CD14-positive monocyte (primary cell): ENCODE results near the gene KLRF1. TPM values are rescaled to one million over a fixed set of nuclear protein-coding genes. Genes with fewer than 3 reads are reported as not detected.

Experiments
- DNase-seq, 3 donors: peaks; one replicate each; pipeline ENCODE4 v3.0.0-alpha.2; 2011 to 2022
- H2AFZ ChIP-seq: 2 replicates; pipeline ENCODE4 v1.6.0; 2012; ENCODE audit warnings: mild to moderate bottlenecking, low read depth, low read length, inconsistent platforms; ENCODE audit not compliant: insufficient read depth, poor library complexity, severe bottlenecking
- H3K27ac ChIP-seq, 2 donors: 1 replicate in 1 of 2; 2 replicates in 1 of 2; pipeline ENCODE4 v1.5.1; 2012 to 2013; ENCODE audit warnings: low read length in 2 of 2, control low read depth in 1 of 2, inconsistent platforms in 1 of 2, low read depth in 1 of 2, mild to moderate bottlenecking in 1 of 2
- H3K27me3 ChIP-seq, 2 donors: one replicate each; pipeline versions ENCODE4 v1.6.0 to v1.6.1; 2011 to 2013; ENCODE audit warnings: low read length in 2 of 2; ENCODE audit not compliant: control insufficient read depth in 2 of 2, insufficient read depth in 2 of 2
- H3K36me3 ChIP-seq, 2 donors: replicated peaks in 1 of 2; 1 replicate in 1 of 2; 2 replicates in 1 of 2; pipeline versions ENCODE4 v1.5.1 to v1.6.1; 2012 to 2013; ENCODE audit warnings: low read length in 2 of 2, control low read depth in 1 of 2, inconsistent platforms in 1 of 2, mild to moderate bottlenecking in 1 of 2; ENCODE audit not compliant: insufficient read depth in 2 of 2, control insufficient read depth in 1 of 2
- H3K4me1 ChIP-seq, 2 donors: 1 replicate in 1 of 2; 2 replicates in 1 of 2; pipeline versions ENCODE4 v1.5.1 to v1.6.1; 2012 to 2013; ENCODE audit warnings: low read length in 2 of 2, control low read depth in 1 of 2, inconsistent platforms in 1 of 2, mild to moderate bottlenecking in 1 of 2, moderate library complexity in 1 of 2; ENCODE audit not compliant: insufficient read depth in 2 of 2, control insufficient read depth in 1 of 2
- H3K4me2 ChIP-seq: replicated peaks from 2 replicates; pipeline ENCODE3; 2012; ENCODE audit warnings: low read length, moderate library complexity, mild to moderate bottlenecking; ENCODE audit not compliant: poor library complexity, severe bottlenecking; ENCODE audit errors: extremely low read depth
- H3K4me3 ChIP-seq, 3 experiments: fragments of 200-600 bp in 1 of 3; sonication (generic) in 1 of 3; replicated peaks in 1 of 3; 1 replicate in 2 of 3; 2 replicates in 1 of 3; pipeline ENCODE4 v1.5.1; 2011 to 2013; ENCODE audit warnings: low read length in 3 of 3, mild to moderate bottlenecking in 3 of 3, control low read depth in 2 of 3, low read depth in 2 of 3, inconsistent platforms in 1 of 3, moderate library complexity in 1 of 3
- H3K79me2 ChIP-seq: 2 replicates; pipeline ENCODE4 v1.6.0; 2012; ENCODE audit warnings: mild to moderate bottlenecking, control low read depth, inconsistent platforms, low read length, moderate library complexity; ENCODE audit not compliant: insufficient read depth
- H3K9ac ChIP-seq: 2 replicates; pipeline ENCODE4 v1.6.0; 2017; ENCODE audit warnings: low read length, mild to moderate bottlenecking; ENCODE audit not compliant: insufficient read depth, poor library complexity, severe bottlenecking
- H3K9me3 ChIP-seq, 2 donors: replicated peaks in 1 of 2; 1 replicate in 1 of 2; 2 replicates in 1 of 2; pipeline versions ENCODE4 v1.5.1 to v1.6.1; 2012 to 2013; ENCODE audit warnings: low read length in 2 of 2, control low read depth in 1 of 2; ENCODE audit not compliant: control insufficient read depth in 1 of 2, insufficient read depth in 1 of 2
- H4K20me1 ChIP-seq: 2 replicates; pipeline ENCODE4 v1.6.0; 2012; ENCODE audit warnings: mild to moderate bottlenecking, low read length, control low read depth, moderate library complexity; ENCODE audit not compliant: insufficient read depth
- H3K27ac Mint-ChIP-seq, 7 donors: one replicate each; pipeline ENCODE4 v1.8.0; 2020; ENCODE audit warnings: mild to moderate bottlenecking in 7 of 7, mixed read lengths in 7 of 7, moderate library complexity in 6 of 7, inconsistent platforms in 2 of 7
- H3K27me3 Mint-ChIP-seq, 3 donors: one replicate each; pipeline ENCODE4 v1.8.0; 2021 to 2022; ENCODE audit warnings: low read depth in 3 of 3, mild to moderate bottlenecking in 3 of 3, mixed read lengths in 3 of 3, moderate library complexity in 3 of 3, inconsistent platforms in 1 of 3
- H3K36me3 Mint-ChIP-seq, 2 donors: one replicate each; pipeline ENCODE4 v1.8.0; 2020; ENCODE audit warnings: mixed read lengths in 2 of 2, inconsistent platforms in 1 of 2, mild to moderate bottlenecking in 1 of 2
- H3K4me1 Mint-ChIP-seq: one replicate; pipeline ENCODE4 v1.8.0; 2020; ENCODE audit warnings: mild to moderate bottlenecking, mixed read lengths
- H3K4me3 Mint-ChIP-seq, 2 donors: one replicate each; pipeline ENCODE4 v1.8.0; 2020; ENCODE audit warnings: mild to moderate bottlenecking in 2 of 2, mixed read lengths in 2 of 2, moderate library complexity in 1 of 2
- H3K9me3 Mint-ChIP-seq, 7 donors: one replicate each; pipeline ENCODE4 v1.8.0; 2020 to 2022; ENCODE audit warnings: mixed read lengths in 7 of 7, mild to moderate bottlenecking in 6 of 7, moderate library complexity in 6 of 7, inconsistent platforms in 2 of 7
- CTCF ChIP-seq: fragments of 200-600 bp; IDR thresholded peaks from one replicate; pipeline ENCODE4 v1.8.0; 2022; ENCODE audit warnings: antibody characterized with exemption, mild to moderate bottlenecking
- WGBS: methylation state at CpG from one replicate; pipeline ENCODE4 v1.1.5; 2013; ENCODE audit warnings: missing lambda C conversion rate; ENCODE audit not compliant: insufficient coverage; 5-methylcytosine and 5-hydroxymethylcytosine counted together
- intact Hi-C, 2 donors: fragments of 100-400 bp; cut with micrococcal nuclease; formaldehyde crosslinking; loops; one replicate each; pipeline versions ENCODE4 v1.15.0 to v1.15.1; 2023
- polyA plus RNA-seq, 3 donors: library from polyadenylated mRNA; depleted of rRNA in 1 of 3; unstranded in 2 of 3; stranded (reverse) in 1 of 3; fragments of 300-500 nt in 2 of 3; fragments of >200 nt in 1 of 3; fragmentation: Illumina TruSeq in 2 of 3; gene quantifications; 1 replicate in 2 of 3; 2 replicates in 1 of 3; pipeline ENCODE4 v1.2.3, GENCODE V29; 2012 to 2021

KLRF1 gene
- polyA plus RNA-seq, 3 donors, result 0.45 to 2.2 (median 1.0) TPM

GRCh38 chr12:9888665-9889273 is 61.5 kb downstream of the KLRF1 start:
- Histone ChIP-seq H3K9ac (no peak overlapping the region), H3K4me1 (no peaks in the 10 kb centered on the region), H3K27ac (no peak overlapping the region), H3K79me2 (no peaks in the 10 kb centered on the region), H3K36me3 (no peaks in the 10 kb centered on the region), H2AFZ (no peak overlapping the region), H3K4me3 (no peak overlapping the region), H3K9me3 (no peaks in the 10 kb centered on the region), H4K20me1 (no peaks in the 10 kb centered on the region), H3K4me2 (no peak overlapping the region), H3K27me3 (no peaks in the 10 kb centered on the region)
- H3K4me3 Mint-ChIP-seq, result no peak overlapping the region
- no peak for TF ChIP-seq CTCF
- peaks cover 0 to 4% (median 0%) of the 10 kb centered on the region in 7 donors for H3K9me3 Mint-ChIP-seq
- DNase-seq, result no peak
- intact Hi-C loops, result no loop called here
- H3K4me1 Mint-ChIP-seq, result no peaks in the 10 kb centered on the region
- no peak overlapping the region for H3K27ac Mint-ChIP-seq
- H3K27me3 Mint-ChIP-seq, result peaks cover 0 to 1% (median 1%) of the 10 kb centered on the region in 3 donors
- H3K36me3 Mint-ChIP-seq, result no peaks in the 10 kb centered on the region
- no CpG with 5 or more reads among the region's 4 CpGs for WGBS

Other genes with a start within 250 kb of the KLRF1 start
- under 1 TPM in 2 of 3 donors, not detected in 1; 0.28 to 0.29 TPM for gene KLRB1, start 219.6 kb upstream of the KLRF1 start, polyA plus RNA-seq
- gene CLEC2D, start 157.8 kb upstream of the KLRF1 start, polyA plus RNA-seq, result 10 to 100 TPM in 1 of 3 donors, 1 to 10 TPM in 2; 2.5 to 26.9 (median 3.9) TPM
- gene CLECL1, start 94.4 kb upstream of the KLRF1 start, polyA plus RNA-seq, result 10 to 100 TPM in 2 of 3 donors, 1 to 10 TPM in 1; 7.6 to 20.6 (median 11.4) TPM
- 10 to 100 TPM in 1 of 3 donors, 1 to 10 TPM in 2; 5.8 to 12.4 (median 6.0) TPM for gene CD69, start 66.6 kb upstream of the KLRF1 start, polyA plus RNA-seq
- 10 to 100 TPM; 52.1 to 80.3 (median 59.4) TPM for gene CLEC2B, start 41.9 kb downstream of the KLRF1 start, polyA plus RNA-seq
- not detected for gene KLRF2, start 54.0 kb downstream of the KLRF1 start, polyA plus RNA-seq
- not detected for gene CLEC2A, start 104.9 kb downstream of the KLRF1 start, polyA plus RNA-seq
- 100 to 1,000 TPM; 356 to 441 (median 412) TPM for gene CLEC12A, start 143.9 kb downstream of the KLRF1 start, polyA plus RNA-seq
- 1 to 10 TPM in 2 of 3 donors, not detected in 1; 3.5 to 3.9 TPM for gene CLEC1B, start 171.6 kb downstream of the KLRF1 start, polyA plus RNA-seq
- gene CLEC12B, start 183.1 kb downstream of the KLRF1 start, polyA plus RNA-seq, result 10 to 100 TPM in 1 of 3 donors, under 1 TPM in 1, not detected in 1; 0.14 to 76.6 TPM
- under 1 TPM in 2 of 3 donors, not detected in 1; 0.07 to 0.59 TPM for gene CLEC9A, start 203.2 kb downstream of the KLRF1 start, polyA plus RNA-seq